AG09309 (cell line): ENCODE results near the gene PSMD4.

Experiments
- DNase-seq: peaks from one replicate; pipeline ENCODE4 v3.0.0-alpha.2; 2010; ENCODE audit warnings: low read depth
- H3K4me3 ChIP-seq: 2 replicates; pipeline ENCODE4 v1.5.1; 2011; ENCODE audit warnings: mild to moderate bottlenecking, low read depth, low read length, moderate library complexity; ENCODE audit not compliant: control insufficient read depth
- CTCF ChIP-seq: IDR thresholded peaks from 2 replicates; pipeline ENCODE4 v1.5.1; 2011; ENCODE audit warnings: mild to moderate bottlenecking, low read depth, low read length, inconsistent platforms; ENCODE audit not compliant: insufficient read depth, control insufficient read depth; ENCODE audit errors: missing control alignments

Gene PSMD4

GRCh38 chr1:151282883-151283725 is 28.6 kb downstream of the PSMD4 start:
- no peak for DNase-seq
- peak overlapping the region; percentile 90 for H3K4me3 ChIP-seq
- TF ChIP-seq CTCF = no peak

- no peak for DNase-seq
- H3K4me3 ChIP-seq = no peak overlapping the region
- no peak for TF ChIP-seq CTCF
These were observed 29.6 kb downstream of the PSMD4 start for GRCh38 chr1:151284013-151284577.

- H3K4me3 ChIP-seq = no peak overlapping the region
- no peak for DNase-seq
- no peak for TF ChIP-seq CTCF
These were observed 32.2 kb downstream of the PSMD4 start for GRCh38 chr1:151286619-151287340.

- no peak for TF ChIP-seq CTCF
- no peak for DNase-seq
- H3K4me3 ChIP-seq = no peak overlapping the region
These were observed 32.8 kb downstream of the PSMD4 start for GRCh38 chr1:151287341-151287699.

GRCh38 chr1:151287767-151288500 is 33.4 kb downstream of the PSMD4 start:
- TF ChIP-seq CTCF = no peak
- DNase-seq = no peak
- H3K4me3 ChIP-seq = no peak overlapping the region

GRCh38 chr1:151288502-151288901 is 34.0 kb downstream of the PSMD4 start:
- no peak for TF ChIP-seq CTCF
- no peak overlapping the region for H3K4me3 ChIP-seq
- no peak for DNase-seq
